Pancreas (tissue), 10 donors: ENCODE measurements around the gene PPARA. TPM values are rescaled to one million over a fixed set of nuclear protein-coding genes. Genes with fewer than 3 reads are reported as not detected.
A peak's percentile ranks its signal among the peaks of the same experiment; 100 is the strongest.

Experiments
- ATAC-seq, 4 donors: fragments of 200-7000 bp; cut with Tn5 transposase; one replicate each; pipeline versions ENCODE4 v1.8.0 to v1.9.1; 2020; ENCODE audit warnings: mild to moderate bottlenecking in 4 of 4, moderate library complexity in 4 of 4
- DNase-seq, 6 donors: peaks; one replicate each; pipeline ENCODE4 v3.0.0-alpha.2; 2020
- FAIRE-seq: peaks from 2 replicates; lab custom pipeline; 2012; peaks lifted over from hg19 to GRCh38; lab: Jason Lieb, UNC
- H3K27ac ChIP-seq, 4 donors: fragments of 200-600 bp; sonication (generic); 1 replicate in 3 of 4; 2 replicates in 1 of 4; pipeline versions ENCODE4 v1.5.0 to v1.8.0; 2020
- H3K27me3 ChIP-seq, 4 donors: fragments of 200-600 bp; one replicate each; pipeline ENCODE4 v1.8.0; 2021
- H3K36me3 ChIP-seq, 3 donors: fragments of 200-600 bp; sonication (generic) in 1 of 3; one replicate each; pipeline versions ENCODE4 v1.5.0 to v1.8.0; 2020 to 2021
- H3K4me1 ChIP-seq, 3 donors: fragments of 200-600 bp; one replicate each; pipeline ENCODE4 v1.8.0; 2021
- H3K4me3 ChIP-seq, 4 donors: fragments of 200-600 bp; sonication (generic) in 2 of 4; one replicate each; pipeline versions ENCODE4 v1.5.0 to v1.8.0; 2020 to 2021
- H3K9me3 ChIP-seq, 4 donors: fragments of 200-600 bp; one replicate each; pipeline ENCODE4 v1.8.0; 2021
- CTCF ChIP-seq, 4 donors: fragments of 200-600 bp; sonication (generic) in 3 of 4; IDR thresholded peaks; one replicate each; pipeline versions ENCODE4 v1.5.0 to v1.8.0; 2021; ENCODE audit warnings: antibody characterized with exemption in 4 of 4
- WGBS, 2 donors: extraction: QIAGEN DNeasy Blood & Tissue Kit; methylation state at CpG; one replicate each; pipeline ENCODE4 v1.1.7; 2013; 5-methylcytosine and 5-hydroxymethylcytosine counted together
- intact Hi-C, 3 donors: fragments of 100-400 bp; cut with DNase I; formaldehyde crosslinking; loops; one replicate each; pipeline versions ENCODE4 v1.11.1 to v1.14.2; 2022
- polyA plus RNA-seq, 2 donors: library from polyadenylated mRNA; stranded (reverse); fragments of 200-250 nt; gene quantifications; one replicate each; pipeline ENCODE4 v1.2.3, GENCODE V29; 2013
- total RNA-seq, 6 donors: library from RNA; stranded (reverse); fragmentation: NEBNext Ultra II Directional in 4 of 6; extraction: Animal tissue kit (Norgen Biotek cat#: 25700) in 4 of 6; gene quantifications; one replicate each; pipeline versions ENCODE4 v1.2.1 to v1.2.4, GENCODE V29; 2021 to 2023
- donor health status: healthy with polysubstance abuse.
- donor health status: DM: no; HTN: no; CAD: no; lungs with moderate emphysema.
- donor health status: DM: no; HTN: no; CAD: no.
- donor health status: control.
- donor health status: control.
- donor health status: Bipolar disorder and iron deficiency.
- donor health status: DM: yes; HTN: yes; CAD: no.
- donor health status: DM: no; HTN: no; CAD: no.
- donor health status: DM: no; HTN: no; CAD: no.
- donor health status: DM: yes; HTN: yes; CAD: no.

The PPARA gene
- total and polyA plus RNA-seq, 8 donors: 4.1 to 24.5 (median 14.7) TPM

GRCh38 chr22:46115755-46116490, 34.4 kb upstream of the PPARA start:
- H3K9me3 ChIP-seq: no peaks in the 10 kb centered on the region
- TF ChIP-seq CTCF (IDR thresholded peaks at IDR 0.05): no peak
- FAIRE-seq (no peak), ATAC-seq (peak; percentile 5 to 10 (median 8)), DNase-seq (peak in 3 of 6 donors; percentile 38 to 73 (median 59))
- intact Hi-C loops: loop anchor here in 2 of 3 donors (5.0 to 10.0 kb wide), 2 partner anchors 111 to 114 kb away; no protein-coding TSS in a partner anchor
- H3K4me3 ChIP-seq: no peak overlapping the region
- no peaks in the 10 kb centered on the region for H3K27me3 ChIP-seq
- WGBS, 2 donors: 30 to 34% methylated on average over 23 of the region's 23 CpGs
- peaks cover 0 to 23% (median 15%) of the 10 kb centered on the region in 3 donors for H3K36me3 ChIP-seq
- peak overlapping the region; percentile 13 to 55 (median 50) for H3K27ac ChIP-seq
- peaks cover 0 to 7% (median 3%) of the 10 kb centered on the region in 3 donors for H3K4me1 ChIP-seq

GRCh38 chr22:46116491-46116958, 33.8 kb upstream of the PPARA start:
- peak; percentile 64 to 70 (median 66) for TF ChIP-seq CTCF (IDR thresholded peaks at IDR 0.05)
- H3K4me3 ChIP-seq: no peak overlapping the region
- intact Hi-C loops: loop anchor here in 2 of 3 donors (5.0 to 10.0 kb wide), 2 partner anchors 112 to 114 kb away; no protein-coding TSS in a partner anchor
- FAIRE-seq (no peak), ATAC-seq (peak; percentile 76 to 85 (median 80)), DNase-seq (peak; percentile 94 to 99 (median 97))
- no peaks in the 10 kb centered on the region for H3K9me3 ChIP-seq
- H3K4me1 ChIP-seq: peaks cover 0 to 7% (median 3%) of the 10 kb centered on the region in 3 donors
- peak overlapping the region; percentile 13 to 55 (median 50) for H3K27ac ChIP-seq
- H3K36me3 ChIP-seq: peaks cover 0 to 19% (median 12%) of the 10 kb centered on the region in 3 donors
- no peaks in the 10 kb centered on the region for H3K27me3 ChIP-seq
- 12 to 13% methylated on average over 27 to 28 of the region's 28 CpGs for WGBS, 2 donors

GRCh38 chr22:46117206-46118199, 32.8 kb upstream of the PPARA start:
- Histone ChIP-seq H3K4me3 (no peak overlapping the region), H3K27me3 (no peaks in the 10 kb centered on the region), H3K9me3 (no peaks in the 10 kb centered on the region), H3K4me1 (peaks cover 0 to 7% (median 3%) of the 10 kb centered on the region in 3 donors), H3K27ac (no peak overlapping the region), H3K36me3 (peaks cover 0 to 12% (median 9%) of the 10 kb centered on the region in 3 donors)
- no peak for TF ChIP-seq CTCF (IDR thresholded peaks at IDR 0.05)
- peak in 1 of 6 donors; percentile 37 for DNase-seq
- ATAC-seq: no peak
- FAIRE-seq: no peak
- WGBS, 2 donors: 76 to 85% methylated on average over 10 of the region's 10 CpGs
- intact Hi-C loops: loop anchor here (2.0 to 10.0 kb wide), 3 partner anchors 113 to 115 kb away; no protein-coding TSS in a partner anchor

- no peak for TF ChIP-seq CTCF (IDR thresholded peaks at IDR 0.05)
- Histone ChIP-seq H3K27ac (no peak overlapping the region), H3K27me3 (no peaks in the 10 kb centered on the region), H3K9me3 (no peaks in the 10 kb centered on the region), H3K36me3 (no peaks in the 10 kb centered on the region), H3K4me1 (peaks cover 0 to 7% (median 3%) of the 10 kb centered on the region in 3 donors), H3K4me3 (no peak overlapping the region)
- no peak for ATAC-seq
- WGBS, 2 donors: 44 to 54% methylated on average over 11 to 12 of the region's 12 CpGs
- intact Hi-C loops: loop anchor here (2.0 to 10.0 kb wide), 3 partner anchors 114 to 117 kb away; no protein-coding TSS in a partner anchor
- peak in 1 of 6 donors; percentile 34 for DNase-seq
- FAIRE-seq: no peak
Observed at GRCh38 chr22:46119093-46119728, 31.1 kb upstream of the PPARA start.
